HepG2 (cell line): ENCODE results near the gene PTAR1. TPM values are rescaled to one million over a fixed set of nuclear protein-coding genes. Genes with fewer than 3 reads are reported as not detected.

ENCODE experiments used
- ADNP ChIP-seq: sonication (generic); formaldehyde crosslinking; IDR thresholded peaks from 2 replicates; pipeline ENCODE4 v1.4.0; 2020; ENCODE audit warnings: missing genetic modification reagents
- CENPBD1 ChIP-seq: sonication (generic); formaldehyde crosslinking; IDR thresholded peaks from 2 replicates; pipeline ENCODE4 v1.8.0; 2022; ENCODE audit warnings: missing genetic modification reagents, low read depth, mild to moderate bottlenecking, borderline replicate concordance
- FOXK2 ChIP-seq: fragments of 450-650 bp; IDR thresholded peaks from 2 replicates; pipeline ENCODE4 v1.6.1; 2016
- HMG20A ChIP-seq: IDR thresholded peaks from 2 replicates; pipeline ENCODE4 v1.6.1; 2016; ENCODE audit warnings: borderline replicate concordance
- KLF16 ChIP-seq, 2 experiments: sonication (generic) in 1 of 2; formaldehyde crosslinking in 1 of 2; IDR thresholded peaks; 2 replicates each; pipeline versions ENCODE4 v1.6.1 to v1.8.0; 2016 to 2023; ENCODE audit warnings: missing genetic modification reagents in 2 of 2, missing compliant biosample characterization in 1 of 2
- MIER3 ChIP-seq: IDR thresholded peaks from 2 replicates; pipeline ENCODE4 v1.6.1; 2016; ENCODE audit warnings: missing compliant biosample characterization, borderline replicate concordance
- ONECUT2 ChIP-seq: sonication (generic); formaldehyde crosslinking; IDR thresholded peaks from 2 replicates; pipeline ENCODE4 v1.4.0; 2020; ENCODE audit warnings: missing genetic modification reagents
- PLRG1 ChIP-seq: fragments of 450-650 bp; conservative IDR thresholded peaks from 2 replicates; pipeline ENCODE4 v1.6.1; 2016
- RELA ChIP-seq: sonication (generic); formaldehyde crosslinking; IDR thresholded peaks from 2 replicates; pipeline ENCODE4 v1.4.0; 2020; ENCODE audit warnings: missing genetic modification reagents
- TBL1XR1 ChIP-seq: fragments of 150-350 bp; IDR thresholded peaks from 2 replicates; pipeline ENCODE4 v1.6.1; 2014; ENCODE audit warnings: borderline replicate concordance, low read length; ENCODE audit not compliant: partially characterized antibody
- TCF7 ChIP-seq: sonication (generic); IDR thresholded peaks from 2 replicates; pipeline ENCODE4 v1.6.1; 2016; ENCODE audit warnings: antibody characterized with exemption, low read depth
- TEAD3 ChIP-seq: optimal IDR thresholded peaks from 2 replicates; pipeline ENCODE3; 2016; ENCODE audit warnings: borderline replicate concordance
- ZBTB3 ChIP-seq: sonication (generic); formaldehyde crosslinking; IDR thresholded peaks from 2 replicates; pipeline ENCODE4 v1.4.0; 2020; ENCODE audit warnings: low read depth, mild to moderate bottlenecking, moderate library complexity, missing genetic modification reagents, borderline replicate concordance
- ZFP41 ChIP-seq: sonication (generic); formaldehyde crosslinking; IDR thresholded peaks from 2 replicates; pipeline ENCODE4 v1.4.0; 2020; ENCODE audit warnings: mild to moderate bottlenecking, missing genetic modification reagents, borderline replicate concordance
- ZHX1 ChIP-seq: sonication (generic); formaldehyde crosslinking; IDR thresholded peaks from 2 replicates; pipeline ENCODE4 v1.8.1; 2022; ENCODE audit warnings: low read depth, mild to moderate bottlenecking, missing genetic modification reagents
- ZNF280B ChIP-seq: sonication (generic); formaldehyde crosslinking; IDR thresholded peaks from 2 replicates; pipeline ENCODE4 v1.5.0; 2020; ENCODE audit warnings: missing genetic modification reagents, mild to moderate bottlenecking, borderline replicate concordance
- ZNF354B ChIP-seq: sonication (generic); formaldehyde crosslinking; IDR thresholded peaks from 2 replicates; pipeline ENCODE4 v1.8.0; 2022; ENCODE audit warnings: mild to moderate bottlenecking, missing genetic modification reagents
- ZNF557 ChIP-seq: sonication (generic); formaldehyde crosslinking; IDR thresholded peaks from 2 replicates; pipeline ENCODE4 v1.4.0; 2020; ENCODE audit warnings: missing genetic modification reagents
- ZNF781 ChIP-seq: sonication (generic); formaldehyde crosslinking; IDR thresholded peaks from 2 replicates; pipeline ENCODE4 v1.5.1; 2020; ENCODE audit warnings: borderline replicate concordance, mild to moderate bottlenecking, missing genetic modification reagents; ENCODE audit errors: not compliant biosample characterization
- polyA plus RNA-seq, 8 experiments: library from polyadenylated mRNA; depleted of rRNA in 3 of 8; stranded (reverse) in 7 of 8; unstranded in 1 of 8; fragments of >200 nt; fragmentation: Illumina TruSeq in 4 of 8; extraction: Trizol in 4 of 8; gene quantifications; 2 replicates each; pipeline versions ENCODE4 v1.2.1 to v1.2.3, GENCODE V29; 2011 to 2016; ENCODE audit warnings: low read depth in 4 of 8, missing spikeins in 1 of 8, mixed read lengths in 1 of 8; ENCODE audit not compliant: insufficient read depth in 1 of 8
- total RNA-seq, 5 experiments: library from RNA; depleted of rRNA; stranded (reverse); fragments of >200 nt; fragmentation: Illumina TruSeq; extraction: Trizol; gene quantifications; 2 replicates each; pipeline ENCODE4 v1.2.3, GENCODE V29; 2016; ENCODE audit warnings: low read depth in 1 of 5
- TF ChIP-seq, protein P1 (sequence below): sonication (generic); formaldehyde crosslinking; conservative IDR thresholded peaks from 2 replicates; pipeline ENCODE4 v1.4.0; 2020; ENCODE audit warnings: mild to moderate bottlenecking, missing genetic modification reagents, moderate library complexity
- TF ChIP-seq, protein P2 (sequence below): sonication (generic); formaldehyde crosslinking; IDR thresholded peaks from 2 replicates; pipeline ENCODE4 v1.9.0; 2022; ENCODE audit warnings: missing genetic modification reagents, mild to moderate bottlenecking, borderline replicate concordance

PTAR1 gene
- total and polyA plus RNA-seq, 2 of the 13 experiments (the other 11 are each of a cell fraction or from before 2014, with no cell fraction given) = 26.5 to 42.1 TPM

- no peak for TF ChIP-seq ZNF280B
- no peak for TF ChIP-seq MIER3
- TF ChIP-seq ZHX1 (CRISPR knock-in tag) = no peak
- TF ChIP-seq, protein P1, sequence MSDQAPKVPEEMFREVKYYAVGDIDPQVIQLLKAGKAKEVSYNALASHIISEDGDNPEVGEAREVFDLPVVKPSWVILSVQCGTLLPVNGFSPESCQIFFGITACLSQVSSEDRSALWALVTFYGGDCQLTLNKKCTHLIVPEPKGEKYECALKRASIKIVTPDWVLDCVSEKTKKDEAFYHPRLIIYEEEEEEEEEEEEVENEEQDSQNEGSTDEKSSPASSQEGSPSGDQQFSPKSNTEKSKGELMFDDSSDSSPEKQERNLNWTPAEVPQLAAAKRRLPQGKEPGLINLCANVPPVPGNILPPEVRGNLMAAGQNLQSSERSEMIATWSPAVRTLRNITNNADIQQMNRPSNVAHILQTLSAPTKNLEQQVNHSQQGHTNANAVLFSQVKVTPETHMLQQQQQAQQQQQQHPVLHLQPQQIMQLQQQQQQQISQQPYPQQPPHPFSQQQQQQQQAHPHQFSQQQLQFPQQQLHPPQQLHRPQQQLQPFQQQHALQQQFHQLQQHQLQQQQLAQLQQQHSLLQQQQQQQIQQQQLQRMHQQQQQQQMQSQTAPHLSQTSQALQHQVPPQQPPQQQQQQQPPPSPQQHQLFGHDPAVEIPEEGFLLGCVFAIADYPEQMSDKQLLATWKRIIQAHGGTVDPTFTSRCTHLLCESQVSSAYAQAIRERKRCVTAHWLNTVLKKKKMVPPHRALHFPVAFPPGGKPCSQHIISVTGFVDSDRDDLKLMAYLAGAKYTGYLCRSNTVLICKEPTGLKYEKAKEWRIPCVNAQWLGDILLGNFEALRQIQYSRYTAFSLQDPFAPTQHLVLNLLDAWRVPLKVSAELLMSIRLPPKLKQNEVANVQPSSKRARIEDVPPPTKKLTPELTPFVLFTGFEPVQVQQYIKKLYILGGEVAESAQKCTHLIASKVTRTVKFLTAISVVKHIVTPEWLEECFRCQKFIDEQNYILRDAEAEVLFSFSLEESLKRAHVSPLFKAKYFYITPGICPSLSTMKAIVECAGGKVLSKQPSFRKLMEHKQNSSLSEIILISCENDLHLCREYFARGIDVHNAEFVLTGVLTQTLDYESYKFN = peak; percentile 95
- TF ChIP-seq ZNF557 = no peak
- peak; percentile 66; the same call in 1 of the 2 replicates for TF ChIP-seq FOXK2
- TF ChIP-seq TCF7 = peak; percentile 67
- no peak for TF ChIP-seq ADNP (CRISPR knock-in tag)
- peak; percentile 95 for TF ChIP-seq ONECUT2 (CRISPR knock-in tag)
- no peak for TF ChIP-seq RELA (CRISPR knock-in tag)
- no peak for TF ChIP-seq CENPBD1 (CRISPR knock-in tag)
- no peak for TF ChIP-seq ZNF781 (CRISPR knock-in tag)
- peak; percentile 58; the same call in 1 of the 2 replicates for TF ChIP-seq HMG20A
- TF ChIP-seq TBL1XR1 = no peak
- TF ChIP-seq ZNF354B (CRISPR knock-in tag) = no peak
- no peak for TF ChIP-seq PLRG1
- TF ChIP-seq ZFP41 (CRISPR knock-in tag) = no peak
- peak; percentile 99 for TF ChIP-seq TEAD3 (CRISPR knock-in tag)
- TF ChIP-seq KLF16 (CRISPR knock-in tag; IDR thresholded peaks at IDR 0.05) = no peak
- TF ChIP-seq ZBTB3 (CRISPR knock-in tag) = no peak
- TF ChIP-seq, protein P2, sequence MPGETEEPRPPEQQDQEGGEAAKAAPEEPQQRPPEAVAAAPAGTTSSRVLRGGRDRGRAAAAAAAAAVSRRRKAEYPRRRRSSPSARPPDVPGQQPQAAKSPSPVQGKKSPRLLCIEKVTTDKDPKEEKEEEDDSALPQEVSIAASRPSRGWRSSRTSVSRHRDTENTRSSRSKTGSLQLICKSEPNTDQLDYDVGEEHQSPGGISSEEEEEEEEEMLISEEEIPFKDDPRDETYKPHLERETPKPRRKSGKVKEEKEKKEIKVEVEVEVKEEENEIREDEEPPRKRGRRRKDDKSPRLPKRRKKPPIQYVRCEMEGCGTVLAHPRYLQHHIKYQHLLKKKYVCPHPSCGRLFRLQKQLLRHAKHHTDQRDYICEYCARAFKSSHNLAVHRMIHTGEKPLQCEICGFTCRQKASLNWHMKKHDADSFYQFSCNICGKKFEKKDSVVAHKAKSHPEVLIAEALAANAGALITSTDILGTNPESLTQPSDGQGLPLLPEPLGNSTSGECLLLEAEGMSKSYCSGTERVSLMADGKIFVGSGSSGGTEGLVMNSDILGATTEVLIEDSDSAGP (CRISPR knock-in tag) = no peak
Observed at GRCh38 chr9:69748304-69748703, 11.5 kb downstream of the PTAR1 start (continued).
